GM21576 (cell line): ENCODE results near the gene CDK13.
A peak's percentile ranks its signal among the peaks of the same experiment; 100 is the strongest.

ENCODE experiments used
- ATAC-seq: cut with Tn5 transposase; IDR thresholded peaks from one replicate; pipeline ENCODE4 v1.9.1; 2021; ENCODE audit warnings: mild to moderate bottlenecking, moderate library complexity; ENCODE audit not compliant: unreplicated experiment

Gene CDK13

DNA sequence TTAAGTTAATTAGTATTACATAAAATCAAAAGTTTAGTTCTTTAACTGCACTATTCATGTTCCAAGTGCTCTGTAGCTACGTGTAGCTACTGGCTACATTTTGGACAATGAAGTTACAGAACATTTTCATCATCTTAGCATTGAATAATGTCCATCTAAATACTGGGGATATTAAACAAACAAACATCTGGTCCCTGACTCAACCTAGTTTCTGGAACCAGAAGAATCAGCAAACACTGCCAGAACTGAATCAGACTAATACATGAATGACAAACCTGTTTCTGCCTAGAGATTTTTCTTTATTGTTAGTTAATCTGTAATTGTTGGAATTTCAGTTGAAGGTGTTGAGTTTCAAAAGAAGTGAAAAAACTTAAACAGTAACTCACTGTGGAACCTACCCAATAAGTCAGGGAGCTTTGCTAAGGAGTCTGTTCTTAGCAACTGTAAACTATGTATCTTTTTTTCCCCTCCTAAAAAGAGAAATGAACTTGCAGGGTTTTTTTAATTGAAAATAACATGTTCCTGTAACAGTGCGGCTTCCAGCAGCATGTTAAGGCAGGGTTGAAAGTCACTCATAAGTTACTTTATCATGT is 58.3 kb downstream of the CDK13 start:
- ATAC-seq = no peak

DNA sequence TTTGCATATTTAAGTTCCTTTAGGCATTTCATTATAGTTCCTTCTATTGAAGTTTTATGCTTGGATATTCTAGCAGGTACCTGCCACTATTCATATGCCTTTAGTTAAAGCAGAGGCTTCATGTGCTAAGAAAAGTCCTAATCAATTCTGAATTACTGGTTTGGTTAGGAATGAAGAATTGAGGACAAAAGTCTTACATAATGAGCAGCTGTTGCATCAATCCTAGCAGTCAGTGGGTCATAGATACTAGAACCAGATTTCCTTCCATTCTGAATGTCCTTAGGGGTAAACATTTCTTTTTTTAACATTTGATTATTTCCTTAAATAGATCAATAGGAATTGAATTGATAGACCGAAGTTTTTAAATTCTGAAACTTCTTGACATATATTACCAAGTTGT is 59.2 kb downstream of the CDK13 start:
- no peak for ATAC-seq

DNA sequence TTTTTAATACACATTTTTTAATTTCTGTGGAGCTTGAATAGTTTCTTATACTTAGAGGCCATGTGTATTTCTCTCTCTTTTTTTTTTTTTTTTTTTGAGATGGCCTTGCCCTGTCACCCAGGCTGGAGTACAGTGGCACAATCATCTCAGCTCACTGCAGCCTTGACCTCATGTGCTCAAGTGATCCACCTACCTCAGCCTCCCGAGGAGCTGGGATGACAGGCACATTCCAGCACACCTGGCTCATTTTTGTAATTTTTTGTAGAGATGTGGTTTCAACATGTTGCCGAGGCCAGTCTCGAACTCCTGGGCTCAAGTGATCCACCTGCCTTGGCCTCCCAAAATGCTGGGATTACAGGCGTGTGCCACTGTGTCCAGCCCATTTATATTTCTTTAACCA is 64.3 kb downstream of the CDK13 start:
- ATAC-seq = no peak

DNA sequence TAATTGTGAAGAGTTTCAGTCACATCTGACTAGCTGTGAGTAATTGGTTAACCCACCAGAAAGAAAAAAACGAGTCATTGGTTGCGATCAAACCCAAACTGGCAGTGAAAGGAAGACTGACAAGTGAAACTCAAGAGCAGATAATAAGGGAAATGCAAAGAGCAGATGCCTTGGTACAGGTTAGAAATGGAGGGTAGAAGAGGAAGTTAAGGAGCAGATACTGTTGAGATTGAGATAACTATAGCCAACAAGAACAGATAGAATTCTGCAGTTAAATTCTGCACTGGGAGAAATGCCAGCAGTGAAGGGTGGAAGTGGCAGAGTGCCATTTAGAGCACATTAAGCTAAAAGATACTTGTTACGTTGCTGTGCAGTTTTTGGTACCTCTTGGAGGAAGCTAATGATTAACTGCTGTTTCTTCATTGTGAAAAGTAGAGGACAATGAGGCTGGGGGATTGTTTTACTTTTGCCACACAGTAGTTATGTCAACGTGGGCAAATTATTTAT is 65.8 kb downstream of the CDK13 start:
- peak; percentile 88 for ATAC-seq

DNA sequence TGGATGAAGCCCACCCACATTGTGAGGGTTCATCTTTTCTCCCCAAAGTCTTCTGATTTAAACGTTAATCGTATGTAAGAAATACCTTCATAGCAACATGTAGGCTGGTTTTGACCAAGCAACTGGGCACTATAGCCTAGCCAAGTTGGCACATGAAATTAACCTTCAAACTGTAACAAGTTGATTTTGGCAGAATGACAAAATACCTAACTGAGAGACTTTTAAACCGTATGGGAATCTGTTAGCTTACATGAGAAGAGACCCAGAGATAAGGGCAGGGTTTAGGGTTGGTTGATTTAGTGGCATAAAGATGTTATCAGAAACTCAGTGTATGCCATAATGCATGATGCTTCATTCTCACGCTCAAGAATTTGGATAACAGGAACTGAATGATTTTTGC is 69.5 kb downstream of the CDK13 start:
- no peak for ATAC-seq

DNA sequence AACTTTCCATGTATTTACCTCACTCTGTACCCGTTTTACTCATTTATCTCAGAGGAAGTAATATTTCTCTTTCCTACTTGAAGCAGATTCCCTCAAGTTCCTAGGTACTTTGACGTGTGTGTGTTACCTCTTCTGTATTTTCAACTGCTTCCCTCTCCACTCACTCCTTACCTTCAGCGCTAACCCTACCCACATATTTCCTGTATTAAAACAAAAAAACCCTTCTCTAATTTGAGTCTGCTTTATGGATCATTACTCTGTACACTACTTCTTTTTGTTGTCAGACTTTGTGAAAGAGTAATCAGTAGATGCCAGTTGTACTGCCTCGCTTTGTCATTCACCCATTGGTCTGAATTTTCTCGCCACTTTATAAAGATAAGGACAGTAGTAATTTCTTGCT is 74.0 kb downstream of the CDK13 start:
- no peak for ATAC-seq

DNA sequence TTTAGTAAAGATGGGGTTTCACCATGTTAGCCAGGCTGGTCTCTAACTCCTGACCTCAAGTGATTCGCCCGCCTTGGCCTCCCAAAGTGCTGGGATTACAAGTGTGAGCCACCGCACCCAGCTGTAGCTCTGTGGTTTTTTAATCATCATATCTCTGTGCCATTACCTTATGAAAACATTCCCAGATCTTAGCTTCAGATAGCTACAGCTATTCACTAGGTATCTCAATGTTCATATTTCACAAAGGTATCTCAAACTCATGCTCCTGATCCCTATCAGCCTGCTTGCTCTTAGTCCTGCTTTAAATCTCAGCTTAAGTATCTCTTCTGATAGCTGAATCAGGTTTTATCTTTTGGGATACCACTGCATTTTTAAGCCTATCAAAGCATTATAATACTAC is 74.8 kb downstream of the CDK13 start:
- no peak for ATAC-seq

DNA sequence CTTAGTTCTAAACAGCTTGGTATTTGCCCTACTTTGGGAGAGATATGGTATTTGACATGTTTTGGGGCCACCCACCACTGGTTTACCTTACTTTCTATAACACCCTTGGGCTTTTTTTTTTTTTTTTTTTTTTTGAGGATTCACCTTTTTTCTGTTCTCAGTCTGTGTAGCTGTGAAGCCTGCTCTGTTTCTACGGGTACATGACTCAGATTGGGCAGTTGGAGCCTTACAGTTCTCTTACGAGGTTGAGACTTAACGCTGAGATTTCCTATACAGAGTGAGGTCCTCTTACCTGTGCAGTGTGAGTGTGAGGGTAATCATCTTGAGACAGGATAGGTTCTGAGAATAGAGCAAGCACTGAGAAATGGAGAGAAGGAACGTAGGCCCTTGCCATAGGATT is 77.5 kb downstream of the CDK13 start:
- no peak for ATAC-seq

DNA sequence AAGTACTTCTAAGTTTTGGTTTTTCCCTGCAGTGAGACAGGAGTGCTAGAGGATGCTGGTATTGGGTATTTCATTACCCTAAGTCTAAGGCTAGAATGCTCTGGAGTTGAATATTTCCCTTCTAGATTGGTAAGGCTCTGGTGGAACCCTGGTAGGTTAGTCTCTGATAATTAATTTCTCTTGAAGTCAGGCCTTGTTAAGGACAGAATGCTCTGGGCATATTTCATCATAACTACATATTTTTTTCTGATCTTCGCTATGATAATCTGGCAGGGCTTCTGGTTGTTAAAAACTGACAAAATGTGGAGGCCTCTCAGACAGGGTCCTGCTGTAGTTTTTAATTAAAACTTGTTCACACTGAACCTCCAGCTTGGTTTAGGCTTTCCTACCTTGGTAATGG is 83.8 kb downstream of the CDK13 start:
- ATAC-seq = no peak

DNA sequence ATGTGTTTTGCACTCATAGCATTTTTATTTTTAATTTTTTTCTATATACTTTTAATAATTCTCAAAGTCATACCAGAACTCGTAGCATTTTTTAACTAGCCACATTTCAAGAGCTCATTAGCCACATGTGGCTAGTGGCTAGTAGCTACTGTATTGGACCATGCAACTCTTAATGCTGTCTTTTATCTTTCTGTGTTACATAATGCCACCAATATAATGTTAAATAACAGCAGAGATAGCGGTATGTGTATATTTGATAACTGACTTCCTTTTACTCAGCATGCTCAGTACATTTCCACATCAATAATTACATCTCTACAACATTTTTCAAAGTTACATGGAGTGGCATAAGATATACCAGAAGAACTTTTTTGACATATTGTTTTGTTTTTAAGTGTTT is 91.4 kb downstream of the CDK13 start:
- ATAC-seq = no peak

DNA sequence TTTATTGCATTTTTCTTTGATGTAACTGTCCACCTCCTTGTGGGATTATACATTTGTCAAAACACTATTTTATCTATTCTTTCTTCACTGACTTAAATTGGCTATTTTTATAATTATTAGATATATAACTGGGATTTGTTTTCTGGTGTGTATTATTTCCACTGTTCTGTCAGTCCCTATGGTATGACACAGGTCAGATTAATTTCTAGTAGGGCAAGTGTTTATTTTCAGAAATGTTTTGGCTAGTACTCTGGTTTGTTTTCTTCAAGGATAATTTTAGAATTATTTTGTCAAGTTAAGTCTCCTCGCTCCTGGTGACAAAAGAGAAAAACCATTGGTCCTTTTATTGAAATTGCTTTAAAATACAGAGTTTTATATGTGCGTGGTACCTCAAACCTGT is 93.1 kb downstream of the CDK13 start:
- no peak for ATAC-seq

DNA sequence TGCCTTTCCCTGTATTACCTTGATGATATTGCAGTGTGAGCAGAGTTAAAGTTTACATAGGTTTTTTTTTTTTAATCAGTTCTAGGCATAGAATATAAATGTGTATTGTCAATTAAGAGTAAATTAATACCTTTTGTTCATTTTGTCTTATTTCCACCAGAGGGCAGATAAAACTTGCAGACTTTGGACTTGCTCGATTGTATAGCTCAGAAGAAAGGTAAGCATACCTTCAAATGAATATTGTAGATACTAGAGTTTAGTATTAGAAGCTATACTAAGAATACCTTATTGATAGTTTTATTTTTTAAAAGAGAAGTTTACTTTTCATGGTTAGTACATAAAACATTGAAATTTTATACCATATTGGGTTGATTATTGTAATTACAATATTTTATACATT is 97.6 kb downstream of the CDK13 start:
- ATAC-seq = no peak

DNA sequence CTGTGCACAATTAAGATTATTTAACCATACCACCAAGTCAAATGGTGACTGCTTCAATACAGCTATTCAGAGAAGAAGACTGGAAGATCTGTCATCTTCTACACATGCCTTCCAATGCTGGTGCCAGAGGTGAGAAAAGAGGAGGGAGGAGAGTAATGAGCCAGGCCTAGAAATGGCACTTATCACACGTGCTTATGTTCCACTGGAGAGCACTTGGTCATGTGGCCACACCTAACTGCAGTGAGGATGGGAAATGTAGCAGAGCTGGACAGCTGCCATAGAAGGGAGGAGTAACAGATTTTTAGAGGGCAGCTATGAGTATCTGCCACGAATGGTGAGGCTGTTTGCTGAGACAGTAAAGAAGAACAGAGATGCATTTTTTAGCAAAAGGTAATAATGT is 107.2 kb downstream of the CDK13 start:
- ATAC-seq = no peak

DNA sequence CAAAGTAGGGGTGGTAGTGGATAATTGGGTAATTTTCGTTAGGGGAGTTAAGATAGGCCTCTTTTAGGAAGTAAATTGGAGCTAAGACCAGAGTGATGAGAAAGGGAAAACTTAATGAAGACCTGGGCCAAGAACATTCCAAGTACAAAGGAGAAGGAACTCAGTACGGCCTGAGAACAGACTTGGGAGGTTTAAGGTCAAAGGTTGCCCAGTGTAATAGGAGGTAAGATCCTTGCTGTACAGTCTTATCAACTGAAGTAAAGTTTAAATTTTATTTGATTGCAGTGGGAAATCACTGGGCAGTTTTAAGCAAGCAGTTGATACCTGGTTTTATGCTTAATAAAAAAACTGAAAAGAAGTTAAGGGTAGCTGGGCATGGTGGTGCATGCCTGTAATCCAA is 108.0 kb downstream of the CDK13 start:
- no peak for ATAC-seq

DNA sequence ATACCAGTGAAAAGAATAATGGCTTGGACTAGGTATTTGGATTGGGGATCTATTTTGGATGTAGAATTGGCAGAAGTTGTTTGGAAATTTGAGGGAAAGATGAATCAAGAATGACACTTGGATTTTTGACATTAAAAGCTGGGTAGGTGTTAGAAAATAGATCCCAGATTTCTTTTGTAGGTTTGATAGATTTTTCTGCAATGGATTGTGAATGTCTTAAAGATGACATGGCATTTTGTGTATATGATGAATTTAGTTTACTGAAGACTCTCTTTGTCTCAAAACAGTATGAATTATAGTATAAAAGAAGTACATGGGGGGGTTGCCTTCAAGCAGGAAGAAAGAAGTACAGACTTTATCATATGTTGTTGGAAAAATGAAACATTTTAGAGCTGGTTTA is 108.6 kb downstream of the CDK13 start:
- no peak for ATAC-seq

DNA sequence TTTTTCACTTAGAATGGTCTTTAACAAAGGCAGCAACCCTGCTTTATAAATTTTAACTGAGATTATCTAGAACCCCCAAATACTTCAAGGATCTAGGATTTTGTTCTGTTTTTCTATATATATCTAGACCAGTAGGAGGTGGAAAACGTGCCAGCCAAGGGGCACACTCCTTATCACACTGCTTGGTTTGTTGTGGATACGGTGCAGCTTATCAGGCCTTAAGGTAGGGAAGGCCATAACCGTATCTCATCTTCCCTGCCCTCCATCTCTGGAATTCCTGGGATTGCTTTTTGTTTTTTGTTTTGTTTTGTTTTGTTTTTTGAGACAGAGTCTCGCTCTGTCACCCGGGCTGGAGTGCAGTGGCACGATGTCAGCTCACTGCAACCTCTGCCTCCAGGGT is 109.0 kb downstream of the CDK13 start:
- no peak for ATAC-seq

DNA sequence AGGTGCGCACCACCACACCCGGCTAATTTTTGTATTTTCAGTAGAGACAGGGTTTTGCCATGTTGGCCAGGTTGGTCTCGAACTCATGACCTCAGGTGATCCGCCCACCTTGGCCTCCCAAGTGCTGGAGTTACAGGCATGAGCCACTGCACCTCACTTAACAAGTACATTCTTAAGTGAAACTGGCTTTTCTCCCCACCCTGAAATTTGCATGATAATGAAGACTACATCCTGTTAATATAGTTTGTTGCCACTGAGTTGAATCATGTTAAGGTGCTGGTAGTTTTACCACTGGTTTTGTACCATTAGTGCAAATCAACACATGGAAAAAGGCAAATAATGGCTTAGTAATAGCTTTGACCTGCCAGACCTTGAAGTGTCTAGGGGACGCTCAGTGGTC is 122.2 kb downstream of the CDK13 start:
- ATAC-seq = no peak

DNA sequence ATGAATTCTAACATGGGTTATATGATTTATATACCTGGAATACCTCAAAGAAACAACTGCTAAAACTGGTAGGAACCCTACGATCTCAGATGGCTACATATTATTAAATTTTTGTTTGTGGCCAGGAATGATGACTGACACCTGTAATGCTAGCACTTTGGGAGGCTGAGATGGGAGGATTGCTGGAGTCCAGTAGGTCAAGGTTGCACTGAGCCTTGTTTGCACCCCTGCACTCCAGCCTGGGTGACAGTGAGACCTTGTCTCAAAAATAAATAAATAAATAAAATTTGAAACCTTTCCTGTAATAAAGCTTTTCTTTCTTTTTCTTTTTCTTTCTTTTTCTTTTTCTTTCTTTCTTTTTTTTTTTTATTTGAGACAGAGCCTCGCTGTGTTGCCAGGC is 123.2 kb downstream of the CDK13 start:
- no peak for ATAC-seq

DNA sequence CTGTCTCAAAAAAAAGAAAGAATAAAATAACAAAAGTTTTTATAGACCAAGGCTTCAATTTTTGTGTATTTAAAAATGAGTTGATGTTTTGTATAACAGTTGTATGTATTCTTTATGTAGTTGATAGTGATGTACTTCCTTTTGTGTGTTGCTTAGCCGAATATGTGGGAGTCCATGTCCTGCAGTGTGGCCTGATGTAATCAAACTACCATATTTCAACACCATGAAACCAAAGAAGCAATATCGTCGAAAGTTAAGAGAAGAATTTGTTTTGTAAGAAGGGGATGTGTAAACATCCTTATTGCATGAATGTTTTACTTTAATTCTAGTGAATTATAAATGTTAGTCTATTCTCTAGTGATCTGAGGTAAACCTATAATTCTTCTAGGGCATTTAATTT is 127.8 kb downstream of the CDK13 start:
- ATAC-seq = no peak

DNA sequence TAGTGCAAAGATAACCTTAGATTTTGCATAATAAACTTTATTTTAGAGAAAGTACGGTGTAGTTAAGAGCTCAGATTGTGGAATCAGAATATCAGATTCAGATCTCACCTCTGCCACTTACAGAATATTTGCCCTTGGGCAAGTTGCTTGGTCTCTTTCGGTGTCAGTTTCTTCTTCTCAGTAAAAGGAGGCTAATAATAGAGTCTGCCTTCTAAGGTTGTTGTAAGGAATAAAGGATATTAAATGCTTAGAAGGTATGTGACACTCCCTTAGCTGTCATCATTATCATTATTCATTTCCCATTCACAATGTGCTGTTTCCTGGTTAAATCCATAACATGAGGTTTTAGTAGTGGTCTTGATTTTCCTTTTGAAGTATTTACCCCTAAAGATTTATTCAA is 142.1 kb downstream of the CDK13 start:
- ATAC-seq = no peak

DNA sequence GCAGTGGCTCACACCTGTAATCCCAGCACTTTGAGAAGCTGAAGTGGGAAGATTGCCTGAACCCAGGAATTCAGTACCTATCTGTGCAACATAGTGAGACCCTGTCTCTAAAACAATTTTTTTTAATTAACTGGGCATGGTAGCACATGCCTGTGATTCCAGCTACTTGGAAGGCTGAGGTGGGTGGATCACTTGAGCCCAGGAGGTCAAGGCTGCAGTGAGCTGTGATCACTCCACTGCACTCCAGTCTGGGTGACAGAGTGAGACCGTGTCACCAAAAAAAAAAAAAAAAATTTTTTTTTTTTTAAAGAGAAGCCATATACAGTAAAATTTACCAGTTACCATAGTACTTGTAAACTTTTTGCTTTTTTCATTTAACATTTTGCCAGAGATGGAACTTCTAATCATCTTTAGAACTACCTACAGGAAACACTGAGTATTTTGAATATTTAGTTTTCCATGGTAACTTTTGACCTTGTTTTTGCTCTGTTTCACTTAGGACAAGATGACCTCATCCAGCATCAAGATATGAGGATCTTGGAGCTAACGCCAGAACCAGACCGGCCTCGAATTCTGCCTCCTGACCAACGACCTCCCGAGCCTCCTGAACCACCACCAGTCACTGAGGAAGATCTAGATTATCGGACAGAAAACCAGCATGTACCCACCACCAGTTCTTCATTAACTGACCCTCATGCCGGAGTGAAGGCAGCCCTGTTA is 143.7 kb downstream of the CDK13 start:
- no peak for ATAC-seq

DNA sequence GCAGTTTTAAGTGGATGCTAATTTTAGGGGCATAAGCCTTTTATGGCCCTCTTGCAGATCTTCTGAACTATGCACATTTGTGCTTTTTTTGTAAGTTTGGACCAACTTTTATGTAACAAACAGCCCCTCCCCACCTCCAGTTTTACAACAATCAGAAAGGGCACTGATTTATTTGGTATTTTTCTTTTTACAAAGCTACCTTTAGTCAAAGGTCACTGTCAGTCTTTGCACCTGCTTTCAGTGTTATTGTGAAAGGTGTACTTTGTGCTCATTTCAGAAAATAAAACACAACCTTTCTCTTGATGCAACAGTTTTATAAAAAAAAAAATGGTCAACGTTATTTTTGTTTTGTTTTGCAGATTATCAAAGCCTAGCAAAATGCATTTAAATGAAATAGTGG is 145.2 kb downstream of the CDK13 start:
- no peak for ATAC-seq
